Esophagus mucosa (tissue), 1 donor: Measurements from ENCODE around the gene FBLN5. TPM values are rescaled to one million over a fixed set of nuclear protein-coding genes. Genes with fewer than 3 reads are reported as not detected.
"Not testable (repeated sequence)": the region's sequence is repeated elsewhere in the genome, so short reads cannot be mapped to it uniquely, and the experiment has no call there.

Source experiments
- ATAC-seq: fragments of 200-7000 bp; cut with Tn5 transposase; one replicate; pipeline ENCODE4 v1.9.1; 2020
- total RNA-seq: library from RNA; stranded (reverse); gene quantifications from one replicate; pipeline ENCODE4 v1.2.4, GENCODE V29; 2023
- donor health status: DM: yes; HTN: yes; CAD: no.

Gene FBLN5
- total RNA-seq, 1 donor from 2014 or later, result 2.8 TPM

GRCh38 chr14:91882776-91883175 lies 64.7 kb downstream of the FBLN5 start:
- ATAC-seq, result no peak

GRCh38 chr14:91882369-91882768 lies 65.1 kb downstream of the FBLN5 start:
- no peak for ATAC-seq

DNA sequence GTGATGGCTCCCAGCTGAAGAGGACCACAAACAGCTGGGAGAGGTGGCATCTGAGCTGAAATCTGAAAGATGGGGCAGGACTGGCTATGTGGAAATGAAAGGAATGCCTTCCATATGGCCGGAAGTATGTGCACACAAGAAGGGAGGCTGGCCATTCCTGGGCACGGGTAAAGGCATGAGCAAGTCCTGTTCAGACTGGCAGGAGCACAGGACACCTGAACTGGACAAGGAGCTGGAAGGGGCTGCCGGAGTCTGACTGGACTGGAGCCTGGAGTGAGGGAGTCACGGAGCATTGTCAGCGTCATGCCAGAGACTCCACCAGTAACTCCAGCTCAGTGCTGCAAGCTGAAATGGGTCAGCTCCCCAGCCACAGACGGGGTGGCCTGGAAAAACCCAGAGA lies 68.3 kb downstream of the FBLN5 start:
- peak; percentile 20 for ATAC-seq

DNA sequence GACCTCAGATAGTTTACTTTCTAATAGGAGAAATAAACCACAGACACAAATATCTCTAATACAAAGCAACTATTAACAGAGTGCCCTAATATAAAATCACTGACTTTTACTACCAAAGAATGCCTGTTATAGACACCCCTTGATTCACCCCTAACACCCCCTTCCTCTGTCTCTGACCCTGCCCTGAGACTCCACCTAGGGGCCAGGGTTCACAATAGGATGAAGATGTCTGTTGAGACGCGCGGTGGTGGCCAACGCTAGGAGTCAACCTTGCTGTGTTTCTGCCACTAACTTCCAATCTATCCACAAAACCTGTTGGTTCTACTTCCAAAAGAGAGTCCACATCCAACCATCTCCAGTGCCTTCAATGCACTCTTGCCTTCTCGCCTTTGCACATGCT lies 69.2 kb downstream of the FBLN5 start:
- no peak for ATAC-seq

GRCh38 chr14:91877376-91877915 lies 70.0 kb downstream of the FBLN5 start:
- no peak for ATAC-seq

- ATAC-seq, result no peak
These were observed 71.0 kb downstream of the FBLN5 start for GRCh38 chr14:91876492-91876891.

GRCh38 chr14:91875525-91876286 lies 71.8 kb downstream of the FBLN5 start:
- ATAC-seq, result no peak

- ATAC-seq, result peak; percentile 31
These were observed 73.8 kb downstream of the FBLN5 start for GRCh38 chr14:91873471-91874415.

- peak; percentile 90 for ATAC-seq
These were observed 74.7 kb downstream of the FBLN5 start for GRCh38 chr14:91872517-91873470.

- peak; percentile 43 for ATAC-seq
These were observed 75.4 kb downstream of the FBLN5 start for GRCh38 chr14:91872011-91872501.

- ATAC-seq, result not testable (repeated sequence)
These were observed 76.1 kb downstream of the FBLN5 start for GRCh38 chr14:91871401-91871800.

DNA sequence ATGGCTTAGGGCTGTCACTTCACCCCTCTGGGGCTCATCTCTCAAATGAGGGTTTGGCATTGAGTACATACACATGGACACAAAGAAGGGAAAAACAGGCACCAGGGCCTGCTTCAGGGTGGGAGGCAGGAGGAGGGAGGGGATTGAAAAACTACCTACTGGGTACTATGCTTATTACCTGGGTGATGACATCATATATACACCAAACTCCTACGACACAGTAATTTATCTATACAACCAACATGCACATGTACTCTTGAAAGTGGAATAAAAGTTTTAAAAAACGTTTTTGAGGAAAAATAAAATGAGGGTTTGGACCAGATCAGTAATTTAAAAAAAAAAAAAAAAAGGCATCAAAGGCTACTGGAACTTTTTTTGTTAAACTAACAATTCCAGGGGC lies 76.6 kb downstream of the FBLN5 start:
- ATAC-seq, result no peak

DNA sequence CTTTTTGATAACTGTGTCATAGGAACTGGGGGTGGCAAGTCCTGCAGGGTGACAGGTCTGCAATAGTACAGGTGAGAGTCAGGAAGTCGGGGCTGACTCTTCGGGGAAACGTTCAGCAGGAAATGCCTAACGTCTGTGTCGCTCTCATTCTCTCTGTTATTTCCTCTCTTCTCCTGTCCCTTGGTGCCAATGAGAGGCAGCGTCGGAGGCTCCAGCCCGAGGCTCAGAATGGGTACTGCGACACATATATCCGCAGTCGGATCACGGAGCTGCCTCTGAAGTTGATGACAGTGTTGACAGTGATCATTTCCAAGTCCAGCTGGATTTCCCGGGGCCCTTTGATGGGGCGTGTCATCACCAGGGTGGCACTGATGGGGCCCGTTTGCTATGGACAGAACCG lies 77.5 kb downstream of the FBLN5 start:
- peak; percentile 6 for ATAC-seq

GRCh38 chr14:91869556-91869955 lies 77.9 kb downstream of the FBLN5 start:
- no peak for ATAC-seq

GRCh38 chr14:91867316-91867988 lies 80.0 kb downstream of the FBLN5 start, which contains the start of gene TC2N:
TSS of gene TC2N (minus strand) at chr14:91867536. CDS start at chr14:91813769, 53,767 bp downstream.
- ATAC-seq, result no peak

GRCh38 chr14:91866511-91867295 lies 80.8 kb downstream of the FBLN5 start:
- ATAC-seq, result no peak

DNA sequence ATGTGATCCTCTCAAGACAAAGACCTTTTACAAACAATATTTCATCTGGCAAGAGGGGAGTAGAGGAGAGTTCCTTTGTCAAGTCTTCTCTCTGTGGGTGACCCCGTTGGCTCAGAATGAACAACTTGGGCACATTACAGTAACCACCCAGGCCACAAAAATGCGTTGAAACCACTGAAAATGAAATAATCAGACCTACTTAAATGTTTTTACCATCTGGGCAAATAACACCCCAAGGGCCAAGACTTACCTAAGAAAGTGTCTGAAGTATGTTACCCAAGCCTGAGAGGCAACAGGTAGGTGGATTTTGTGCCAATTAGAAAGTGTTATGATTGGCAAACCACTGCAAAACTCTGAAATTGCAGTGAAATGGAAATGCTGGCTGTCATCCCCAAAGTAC lies 81.4 kb downstream of the FBLN5 start:
- ATAC-seq, result no peak

DNA sequence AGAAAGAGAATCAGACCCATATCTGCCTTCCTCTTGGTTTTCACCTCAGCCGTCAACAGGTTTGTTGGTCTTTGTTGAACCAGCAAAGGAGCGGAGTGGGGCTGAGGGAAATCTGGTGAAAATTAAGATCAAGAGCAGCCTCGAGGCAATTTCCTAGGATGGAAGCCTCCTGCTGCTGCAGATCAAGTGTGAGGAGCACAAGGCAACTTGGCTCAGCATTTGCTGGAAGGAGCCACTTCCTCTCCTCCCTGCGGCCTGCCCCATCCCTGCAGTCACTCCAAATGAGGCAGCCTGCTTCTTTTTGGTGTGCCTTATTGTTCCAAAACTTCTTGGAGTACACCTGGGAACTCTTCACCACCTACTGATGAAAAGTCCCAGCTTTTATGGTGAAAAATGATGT lies 85.1 kb downstream of the FBLN5 start:
- ATAC-seq, result no peak

GRCh38 chr14:91861091-91861490 lies 86.4 kb downstream of the FBLN5 start:
- ATAC-seq, result no peak

GRCh38 chr14:91860238-91860637 lies 87.3 kb downstream of the FBLN5 start:
- no peak for ATAC-seq
